Measurements from ENCODE around the gene HEXD.

The HEXD gene

GRCh38 chr17:82461827-82462524, 43.8 kb downstream of the HEXD start:
- DNase-seq, result no peak

- DNase-seq, result no peak
Observed at GRCh38 chr17:82463391-82463790, 45.2 kb downstream of the HEXD start.

- DNase-seq, result no peak
Observed at GRCh38 chr17:82463925-82464566, 45.9 kb downstream of the HEXD start.

GRCh38 chr17:82464567-82464929, 46.4 kb downstream of the HEXD start:
- no peak for DNase-seq

- no peak for DNase-seq
Observed at GRCh38 chr17:82465023-82465603, 47.0 kb downstream of the HEXD start.

- DNase-seq, result no peak
Observed at GRCh38 chr17:82468692-82469091, 50.5 kb downstream of the HEXD start.

GRCh38 chr17:82470065-82470464, 51.9 kb downstream of the HEXD start:
- no peak for DNase-seq

GRCh38 chr17:82474223-82475010, 56.3 kb downstream of the HEXD start:
- no peak for DNase-seq

GRCh38 chr17:82475458-82475857, 57.3 kb downstream of the HEXD start:
- DNase-seq, result no peak

GRCh38 chr17:82477934-82478333, 59.8 kb downstream of the HEXD start:
- no peak for DNase-seq

GRCh38 chr17:82479602-82480001, 61.5 kb downstream of the HEXD start:
- no peak for DNase-seq

GRCh38 chr17:82480318-82480717, 62.2 kb downstream of the HEXD start:
- no peak for DNase-seq

- DNase-seq, result no peak
Observed at GRCh38 chr17:82483204-82483660, 65.1 kb downstream of the HEXD start.

- DNase-seq, result no peak
Observed at GRCh38 chr17:82483836-82484235, 65.7 kb downstream of the HEXD start.

GRCh38 chr17:82486231-82487094, 68.3 kb downstream of the HEXD start:
- no peak for DNase-seq

- no peak for DNase-seq
Observed at GRCh38 chr17:82487910-82488309, 69.8 kb downstream of the HEXD start.

- DNase-seq, result peak; percentile 74
Observed at GRCh38 chr17:82489117-82489516, 71.0 kb downstream of the HEXD start.

- DNase-seq, result no peak
Observed at GRCh38 chr17:82489851-82490511, 71.8 kb downstream of the HEXD start.

- DNase-seq, result no peak
Observed at GRCh38 chr17:82490512-82491195, 72.5 kb downstream of the HEXD start.

GRCh38 chr17:82491196-82491530, 73.0 kb downstream of the HEXD start:
- DNase-seq, result no peak

GRCh38 chr17:82491533-82491932, 73.4 kb downstream of the HEXD start:
- no peak for DNase-seq
